GM19043 (cell line): ENCODE results near the gene OSBPL1A.
"Not testable (repeated sequence)": the region's sequence is repeated elsewhere in the genome, so short reads cannot be mapped to it uniquely, and the experiment has no call there.

Experiments
- ATAC-seq: cut with Tn5 transposase; IDR thresholded peaks from one replicate; pipeline ENCODE4 v1.9.1; 2021; ENCODE audit warnings: low read depth; ENCODE audit not compliant: unreplicated experiment

OSBPL1A gene

GRCh38 chr18:24189664-24190346, 207.8 kb downstream of the OSBPL1A start:
- ATAC-seq = no peak

GRCh38 chr18:24189007-24189528, 208.6 kb downstream of the OSBPL1A start:
- ATAC-seq = peak; percentile 53

GRCh38 chr18:24188120-24188519, 209.5 kb downstream of the OSBPL1A start:
- no peak for ATAC-seq

GRCh38 chr18:24187689-24188088, 209.9 kb downstream of the OSBPL1A start:
- no peak for ATAC-seq

- peak; percentile 61 for ATAC-seq
These were observed 210.6 kb downstream of the OSBPL1A start for GRCh38 chr18:24187049-24187448.

GRCh38 chr18:24185805-24186204, 211.8 kb downstream of the OSBPL1A start:
- no peak for ATAC-seq

- ATAC-seq = no peak
These were observed 215.8 kb downstream of the OSBPL1A start for GRCh38 chr18:24181806-24182205.

- no peak for ATAC-seq
These were observed 217.6 kb downstream of the OSBPL1A start for GRCh38 chr18:24180048-24180447.

GRCh38 chr18:24177499-24178133, 220.0 kb downstream of the OSBPL1A start:
- ATAC-seq = no peak

GRCh38 chr18:24176727-24177416, 220.8 kb downstream of the OSBPL1A start:
- peak; percentile 81 for ATAC-seq

- no peak for ATAC-seq
These were observed 223.6 kb downstream of the OSBPL1A start for GRCh38 chr18:24173997-24174396.

GRCh38 chr18:24170360-24170759, 227.3 kb downstream of the OSBPL1A start:
- no peak for ATAC-seq

GRCh38 chr18:24168496-24168895, 229.1 kb downstream of the OSBPL1A start:
- ATAC-seq = no peak

GRCh38 chr18:24161304-24161703, 236.3 kb downstream of the OSBPL1A start:
- no peak for ATAC-seq

- ATAC-seq = no peak
These were observed 237.5 kb downstream of the OSBPL1A start for GRCh38 chr18:24160086-24160485.

GRCh38 chr18:24157855-24158254, 239.8 kb downstream of the OSBPL1A start:
- ATAC-seq = no peak

- no peak for ATAC-seq
These were observed 244.2 kb downstream of the OSBPL1A start for GRCh38 chr18:24153397-24153796.

GRCh38 chr18:24149591-24149990, 248.0 kb downstream of the OSBPL1A start:
- not testable (repeated sequence) for ATAC-seq

GRCh38 chr18:24142376-24142775, 255.2 kb downstream of the OSBPL1A start:
- ATAC-seq = no peak

- no peak for ATAC-seq
These were observed 256.9 kb downstream of the OSBPL1A start for GRCh38 chr18:24140697-24141096.

GRCh38 chr18:24138789-24139616, 258.6 kb downstream of the OSBPL1A start, which contains the start of gene CABYR:
CABYR (plus strand) TSS chr18:24139062; CDS start chr18:24143115, 4,053 bp downstream.
- peak; percentile 78 for ATAC-seq
